T47D (cell line): ENCODE data around the gene PIP4K2B.
A peak's percentile ranks its signal among the peaks of the same experiment; 100 is the strongest.
"Not testable (repeated sequence)": the region's sequence is repeated elsewhere in the genome, so short reads cannot be mapped to it uniquely, and the experiment has no call there.

Source experiments
- DNase-seq, 2 experiments: peaks; one replicate each; pipeline versions ENCODE4 v3.0.0 to v3.0.0-alpha.2; 2011 to 2012; ENCODE audit warnings: low read depth in 1 of 2, low spot score in 1 of 2
- JUND ChIP-seq: IDR thresholded peaks from 2 replicates; pipeline ENCODE4 v1.6.1; 2012; ENCODE audit warnings: low read depth
- in situ Hi-C: cut with HindIII; loops from 2 replicates; pipeline ENCODE4 v1.10.0; 2016; ENCODE audit warnings: low sequenced_read_pairs, low pct_unique_long_range_greater_than_20kb

PIP4K2B gene

GRCh38 chr17:38727736-38728135 lies 71.6 kb downstream of the PIP4K2B start:
- in situ Hi-C loops = no loop called here
- TF ChIP-seq JUND = no peak
- no peak for DNase-seq

- in situ Hi-C loops = not testable (repeated sequence)
These were observed 73.2 kb downstream of the PIP4K2B start for GRCh38 chr17:38726145-38726544.

GRCh38 chr17:38725066-38725465 lies 74.3 kb downstream of the PIP4K2B start:
- in situ Hi-C loops = no loop called here
- DNase-seq = no peak
- TF ChIP-seq JUND = no peak

More at GRCh38 chr17:38726145-38726544, 73.2 kb downstream of the PIP4K2B start:
- not testable (repeated sequence) for DNase-seq

GRCh38 chr17:38724337-38724988 lies 74.9 kb downstream of the PIP4K2B start:
- no peak for DNase-seq

GRCh38 chr17:38721802-38722201 lies 77.6 kb downstream of the PIP4K2B start:
- in situ Hi-C loops = no loop called here
- TF ChIP-seq JUND = no peak
- no peak for DNase-seq

More at GRCh38 chr17:38724337-38724988, 74.9 kb downstream of the PIP4K2B start:
- no peak for TF ChIP-seq JUND
- in situ Hi-C loops = no loop called here

GRCh38 chr17:38720941-38721340 lies 78.4 kb downstream of the PIP4K2B start:
- DNase-seq = no peak
- in situ Hi-C loops = no loop called here
- no peak for TF ChIP-seq JUND

GRCh38 chr17:38719943-38720641 lies 79.3 kb downstream of the PIP4K2B start:
- peak in 1 of 2 experiments; percentile 62 for DNase-seq
- in situ Hi-C loops = no loop called here
- no peak for TF ChIP-seq JUND

- in situ Hi-C loops = no loop called here
- no peak for TF ChIP-seq JUND
- no peak for DNase-seq
These were observed 79.9 kb downstream of the PIP4K2B start for GRCh38 chr17:38719289-38719942.

- in situ Hi-C loops = no loop called here
- no peak for TF ChIP-seq JUND
- no peak for DNase-seq
These were observed 82.1 kb downstream of the PIP4K2B start for GRCh38 chr17:38717139-38717745.

GRCh38 chr17:38716368-38717005 lies 82.9 kb downstream of the PIP4K2B start:
- in situ Hi-C loops = no loop called here
- no peak for TF ChIP-seq JUND

More at GRCh38 chr17:38716368-38717005, 82.9 kb downstream of the PIP4K2B start:
- no peak for DNase-seq
